ENCODE results near the gene MFN2. TPM values are rescaled to one million over a fixed set of nuclear protein-coding genes. Genes with fewer than 3 reads are reported as not detected.
A peak's percentile ranks its signal among the peaks of the same experiment; 100 is the strongest.
"Not testable (repeated sequence)": the region's sequence is repeated elsewhere in the genome, so short reads cannot be mapped to it uniquely, and the experiment has no call there.

MFN2 gene
- total RNA-seq, 1 donor from 2014 or later, result 75.3 TPM

- no peak overlapping the region for H3K4me3 ChIP-seq (ENCODE audit: low read depth, low read length)
- DNase-seq (ENCODE audit: low read depth) (peak; percentile 36), FAIRE-seq (no peak)
- no peaks in the 10 kb centered on the region for H3K27me3 ChIP-seq (ENCODE audit: control insufficient read depth, insufficient read depth, low read length)
- peaks cover 61% of the 10 kb centered on the region for H3K36me3 ChIP-seq (ENCODE audit: control insufficient read depth, insufficient read depth, low read length)
- no peak for TF ChIP-seq CTCF (IDR thresholded peaks at IDR 0.05; ENCODE audit: insufficient read depth, low read length, severe bottlenecking)
Measured at GRCh38 chr1:12001996-12002493, 21.8 kb downstream of the MFN2 start.

- no peak for TF ChIP-seq CTCF (IDR thresholded peaks at IDR 0.05; ENCODE audit: insufficient read depth, low read length, severe bottlenecking)
- Histone ChIP-seq H3K4me3 (ENCODE audit: low read depth, low read length) (no peak overlapping the region), H3K27me3 (ENCODE audit: control insufficient read depth, insufficient read depth, low read length) (no peaks in the 10 kb centered on the region), H3K36me3 (ENCODE audit: control insufficient read depth, insufficient read depth, low read length) (peaks cover 61% of the 10 kb centered on the region)
- FAIRE-seq, result no peak
- no peak for DNase-seq (ENCODE audit: low read depth)
Measured at GRCh38 chr1:12003762-12004161, 23.5 kb downstream of the MFN2 start.

- TF ChIP-seq CTCF (IDR thresholded peaks at IDR 0.05; ENCODE audit: insufficient read depth, low read length, severe bottlenecking), result no peak
- Histone ChIP-seq H3K27me3 (ENCODE audit: control insufficient read depth, insufficient read depth, low read length) (no peaks in the 10 kb centered on the region), H3K36me3 (ENCODE audit: control insufficient read depth, insufficient read depth, low read length) (peaks cover 68% of the 10 kb centered on the region), H3K4me3 (ENCODE audit: low read depth, low read length) (no peak overlapping the region)
- no peak for DNase-seq (ENCODE audit: low read depth)
- no peak for FAIRE-seq
Measured at GRCh38 chr1:12005488-12006166, 25.4 kb downstream of the MFN2 start.

GRCh38 chr1:12006167-12006921 is 26.1 kb downstream of the MFN2 start:
- FAIRE-seq, result no peak
- no peak for TF ChIP-seq CTCF (IDR thresholded peaks at IDR 0.05; ENCODE audit: insufficient read depth, low read length, severe bottlenecking)

GRCh38 chr1:12007204-12007603 is 27.0 kb downstream of the MFN2 start:
- no peak for TF ChIP-seq CTCF (IDR thresholded peaks at IDR 0.05; ENCODE audit: insufficient read depth, low read length, severe bottlenecking)
- H3K4me3 ChIP-seq (ENCODE audit: low read depth, low read length), result no peak overlapping the region
- peaks cover 71% of the 10 kb centered on the region for H3K36me3 ChIP-seq (ENCODE audit: control insufficient read depth, insufficient read depth, low read length)
- no peak for DNase-seq (ENCODE audit: low read depth)
- H3K27me3 ChIP-seq (ENCODE audit: control insufficient read depth, insufficient read depth, low read length), result no peaks in the 10 kb centered on the region
- no peak for FAIRE-seq

More at GRCh38 chr1:12006167-12006921, 26.1 kb downstream of the MFN2 start:
- no peaks in the 10 kb centered on the region for H3K27me3 ChIP-seq (ENCODE audit: control insufficient read depth, insufficient read depth, low read length)
- no peak for DNase-seq (ENCODE audit: low read depth)
- H3K36me3 ChIP-seq (ENCODE audit: control insufficient read depth, insufficient read depth, low read length), result peaks cover 71% of the 10 kb centered on the region
- H3K4me3 ChIP-seq (ENCODE audit: low read depth, low read length), result no peak overlapping the region

GRCh38 chr1:12008355-12008754 is 28.1 kb downstream of the MFN2 start:
- not testable (repeated sequence) for DNase-seq (ENCODE audit: low read depth); H3K4me3 ChIP-seq (ENCODE audit: low read depth, low read length); FAIRE-seq; H3K27me3 ChIP-seq (ENCODE audit: control insufficient read depth, insufficient read depth, low read length)
- H3K36me3 ChIP-seq (ENCODE audit: control insufficient read depth, insufficient read depth, low read length), result peaks cover 67% of the 10 kb centered on the region
